ENCODE data around the gene ZNRF1. TPM values are rescaled to one million over a fixed set of nuclear protein-coding genes. Genes with fewer than 3 reads are reported as not detected.

The ZNRF1 gene
- polyA plus RNA-seq, 1 experiment = 24.1 TPM

DNA sequence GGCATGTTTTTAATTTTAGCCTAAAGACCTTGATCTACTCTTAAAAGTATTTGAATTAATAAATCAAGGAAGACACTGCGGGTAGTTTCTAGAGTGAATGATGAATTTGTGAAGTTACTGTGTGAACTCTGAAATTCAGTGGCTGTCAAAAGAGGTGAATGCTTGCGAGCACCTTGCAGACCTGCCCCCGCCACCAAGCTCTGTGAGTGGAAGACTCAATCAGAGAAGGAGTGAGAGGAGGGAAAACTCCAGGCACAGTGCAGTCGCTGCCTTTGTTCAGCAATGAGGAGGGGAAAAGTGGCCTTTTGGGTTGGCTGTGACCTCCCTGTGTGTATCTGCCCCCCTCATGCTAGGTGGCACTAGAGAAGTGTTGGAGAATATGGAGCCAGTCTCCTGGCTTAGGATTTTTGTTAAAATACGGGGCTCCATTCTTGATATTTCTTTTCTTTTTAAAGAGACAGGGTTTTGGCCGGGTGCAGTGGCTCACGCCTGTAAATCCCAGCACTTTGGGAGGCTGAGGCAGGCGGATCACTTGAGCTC lies 64.8 kb downstream of the ZNRF1 start:
- POLR2A ChIA-PET = no interaction called here
- TF ChIP-seq, protein P1, sequence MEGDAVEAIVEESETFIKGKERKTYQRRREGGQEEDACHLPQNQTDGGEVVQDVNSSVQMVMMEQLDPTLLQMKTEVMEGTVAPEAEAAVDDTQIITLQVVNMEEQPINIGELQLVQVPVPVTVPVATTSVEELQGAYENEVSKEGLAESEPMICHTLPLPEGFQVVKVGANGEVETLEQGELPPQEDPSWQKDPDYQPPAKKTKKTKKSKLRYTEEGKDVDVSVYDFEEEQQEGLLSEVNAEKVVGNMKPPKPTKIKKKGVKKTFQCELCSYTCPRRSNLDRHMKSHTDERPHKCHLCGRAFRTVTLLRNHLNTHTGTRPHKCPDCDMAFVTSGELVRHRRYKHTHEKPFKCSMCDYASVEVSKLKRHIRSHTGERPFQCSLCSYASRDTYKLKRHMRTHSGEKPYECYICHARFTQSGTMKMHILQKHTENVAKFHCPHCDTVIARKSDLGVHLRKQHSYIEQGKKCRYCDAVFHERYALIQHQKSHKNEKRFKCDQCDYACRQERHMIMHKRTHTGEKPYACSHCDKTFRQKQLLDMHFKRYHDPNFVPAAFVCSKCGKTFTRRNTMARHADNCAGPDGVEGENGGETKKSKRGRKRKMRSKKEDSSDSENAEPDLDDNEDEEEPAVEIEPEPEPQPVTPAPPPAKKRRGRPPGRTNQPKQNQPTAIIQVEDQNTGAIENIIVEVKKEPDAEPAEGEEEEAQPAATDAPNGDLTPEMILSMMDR (IDR thresholded peaks at IDR 0.05; ENCODE audit: insufficient read depth, low read depth, low read length) = no peak
- H3K27me3 ChIP-seq (ENCODE audit: control insufficient read depth, insufficient read depth, low read length) = no peaks in the 10 kb centered on the region
- CTCF ChIA-PET = no interaction called here
- no peaks in the 10 kb centered on the region for H3K36me3 ChIP-seq (ENCODE audit: control insufficient read depth, insufficient read depth, low read length)
- no peak for DNase-seq (ENCODE audit: low read depth)
- no peak overlapping the region for H3K4me3 ChIP-seq (ENCODE audit: low read depth, low read length)

DNA sequence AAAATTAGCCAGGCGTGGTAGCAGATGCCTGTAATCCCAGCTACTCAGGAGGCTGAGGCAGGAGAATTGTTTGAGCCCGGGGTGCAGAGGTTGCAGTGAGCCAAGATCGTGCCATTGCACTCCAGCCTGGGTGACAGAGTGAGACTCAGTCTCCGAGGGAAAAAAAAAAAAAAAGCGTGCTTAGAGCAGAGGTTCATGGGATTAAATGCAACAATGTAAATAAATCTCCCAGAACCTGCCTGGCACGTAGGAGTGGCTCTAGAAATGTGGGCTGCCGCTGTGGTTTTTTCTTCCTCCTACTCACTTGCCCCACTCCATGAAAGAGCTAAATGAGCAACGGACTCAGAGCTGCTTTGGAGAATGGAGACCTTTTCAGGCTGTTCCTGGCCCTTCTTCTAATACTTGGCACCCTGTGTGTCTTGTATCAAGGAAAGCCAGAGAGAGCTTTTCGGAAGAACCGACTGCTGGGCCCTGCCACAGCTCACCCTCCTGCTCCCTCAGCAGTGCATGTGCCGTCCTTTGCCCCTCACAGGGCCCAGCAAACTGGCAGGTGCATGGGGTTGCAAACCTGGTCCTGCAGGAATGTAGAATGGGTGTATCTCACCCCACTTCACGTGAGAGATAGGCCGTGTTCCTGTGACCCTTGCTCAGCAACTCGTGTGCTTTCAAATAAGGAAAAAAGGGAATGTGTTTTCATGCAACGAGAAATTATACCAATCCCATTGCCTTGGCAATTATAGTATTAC lies 65.8 kb downstream of the ZNRF1 start:
- ChIA-PET POLR2A (no interaction called here), CTCF (no interaction called here)
- Histone ChIP-seq H3K36me3 (ENCODE audit: control insufficient read depth, insufficient read depth, low read length) (no peaks in the 10 kb centered on the region), H3K27me3 (ENCODE audit: control insufficient read depth, insufficient read depth, low read length) (no peaks in the 10 kb centered on the region), H3K4me3 (ENCODE audit: low read depth, low read length) (no peak overlapping the region)
- TF ChIP-seq, protein P1 (IDR thresholded peaks at IDR 0.05; ENCODE audit: insufficient read depth, low read depth, low read length) = no peak
- DNase-seq (ENCODE audit: low read depth) = no peak

DNA sequence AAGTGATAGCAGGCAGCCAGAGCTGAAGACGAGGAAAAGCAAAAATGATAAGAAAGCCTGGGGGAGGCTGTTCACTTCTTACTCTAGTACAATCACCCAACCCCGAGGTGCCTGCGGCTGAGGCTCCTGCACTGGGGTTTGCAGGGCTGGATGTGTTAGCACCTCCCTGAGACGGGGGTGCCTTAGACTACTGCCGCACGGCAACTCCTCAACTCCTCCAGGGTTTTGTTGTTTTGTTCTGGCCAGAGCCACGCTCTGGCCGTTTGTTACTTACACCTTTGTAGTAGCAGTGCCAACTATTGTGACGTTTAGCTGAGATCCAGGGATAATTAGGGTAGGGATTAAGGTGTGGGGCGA lies 66.3 kb downstream of the ZNRF1 start:
- H3K27me3 ChIP-seq (ENCODE audit: control insufficient read depth, insufficient read depth, low read length) = no peaks in the 10 kb centered on the region
- DNase-seq (ENCODE audit: low read depth) = no peak
- no peaks in the 10 kb centered on the region for H3K36me3 ChIP-seq (ENCODE audit: control insufficient read depth, insufficient read depth, low read length)
- TF ChIP-seq, protein P1 (IDR thresholded peaks at IDR 0.05; ENCODE audit: insufficient read depth, low read depth, low read length) = no peak
- H3K4me3 ChIP-seq (ENCODE audit: low read depth, low read length) = no peak overlapping the region
- CTCF ChIA-PET = no interaction called here
- POLR2A ChIA-PET = no interaction called here

DNA sequence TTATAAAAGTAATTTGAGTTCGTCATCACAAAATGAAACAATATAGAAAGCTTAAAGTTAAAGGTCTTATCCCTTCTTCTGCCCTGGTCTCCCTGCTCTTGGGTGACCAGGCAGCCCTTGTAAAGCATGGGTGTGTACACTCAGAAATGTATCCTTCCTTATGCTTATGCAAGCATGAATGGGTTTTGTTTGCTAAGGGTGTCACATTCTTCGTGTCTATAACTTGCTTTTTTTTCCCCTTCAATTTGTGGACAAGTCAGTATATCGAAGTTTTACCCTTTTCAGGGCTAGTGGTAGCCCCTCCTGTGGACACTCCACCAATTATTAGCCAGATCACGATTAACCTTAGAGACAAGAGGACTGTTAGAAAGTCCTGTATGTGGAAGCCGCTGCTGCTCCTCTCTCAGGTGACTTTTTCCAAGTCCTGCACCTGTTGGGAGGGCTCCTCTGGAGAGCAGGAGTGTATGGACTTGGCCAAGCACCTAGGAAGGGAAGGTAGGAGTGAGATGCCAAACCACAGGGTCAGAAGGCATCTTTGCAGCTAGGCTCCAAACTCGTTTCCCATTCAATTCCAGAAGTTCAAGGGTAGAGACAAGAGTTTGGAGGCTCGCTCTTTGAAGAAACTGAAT lies 66.8 kb downstream of the ZNRF1 start:
- H3K36me3 ChIP-seq (ENCODE audit: control insufficient read depth, insufficient read depth, low read length) = no peaks in the 10 kb centered on the region
- POLR2A ChIA-PET = no interaction called here
- no peak for DNase-seq (ENCODE audit: low read depth)
- no peaks in the 10 kb centered on the region for H3K27me3 ChIP-seq (ENCODE audit: control insufficient read depth, insufficient read depth, low read length)
- CTCF ChIA-PET = no interaction called here
- TF ChIP-seq, protein P1 (IDR thresholded peaks at IDR 0.05; ENCODE audit: insufficient read depth, low read depth, low read length) = no peak
- no peak overlapping the region for H3K4me3 ChIP-seq (ENCODE audit: low read depth, low read length)

DNA sequence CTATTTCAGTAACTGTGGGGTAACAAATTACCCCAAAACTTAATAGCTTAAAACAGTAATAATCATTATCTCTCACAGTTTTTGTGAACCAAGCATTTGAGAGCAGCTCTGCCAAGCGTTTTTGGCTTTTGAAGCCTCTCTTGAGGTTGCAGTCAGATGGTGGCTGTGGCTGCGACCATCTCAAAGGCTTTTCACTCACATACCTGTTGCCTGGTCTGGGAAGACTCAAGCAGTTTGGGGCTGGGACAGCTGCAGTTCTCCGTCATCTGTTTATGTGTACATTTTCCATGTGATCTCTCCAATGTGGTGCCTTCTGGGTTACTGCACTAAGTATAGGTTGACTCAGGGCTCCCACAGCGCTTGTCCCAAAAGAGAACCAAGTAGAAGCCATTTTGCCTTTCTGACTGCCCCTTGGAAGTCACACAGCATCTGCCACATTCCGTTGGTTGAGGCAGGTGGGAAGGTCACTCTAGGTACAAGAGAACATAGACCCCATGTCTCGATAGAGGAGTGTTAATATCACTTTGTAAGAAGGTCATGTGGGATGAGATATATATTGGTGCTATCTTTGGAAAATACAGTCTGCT lies 68.1 kb downstream of the ZNRF1 start:
- TF ChIP-seq, protein P1 (IDR thresholded peaks at IDR 0.05; ENCODE audit: insufficient read depth, low read depth, low read length) = no peak
- CTCF ChIA-PET = no interaction called here
- H3K4me3 ChIP-seq (ENCODE audit: low read depth, low read length) = no peak overlapping the region
- no peaks in the 10 kb centered on the region for H3K36me3 ChIP-seq (ENCODE audit: control insufficient read depth, insufficient read depth, low read length)
- POLR2A ChIA-PET = no interaction called here
- no peaks in the 10 kb centered on the region for H3K27me3 ChIP-seq (ENCODE audit: control insufficient read depth, insufficient read depth, low read length)
- DNase-seq (ENCODE audit: low read depth) = no peak
